Thymus (tissue), 11 donors: Measurements from ENCODE around the gene KIF17. TPM values are rescaled to one million over a fixed set of nuclear protein-coding genes. Genes with fewer than 3 reads are reported as not detected.

ENCODE experiments used
- DNase-seq, 9 donors: peaks; one replicate each; pipeline ENCODE4 v3.0.0-alpha.2; 2013; ENCODE audit warnings: low spot score in 9 of 9, low read depth in 6 of 9, missing footprints in 1 of 9
- H3K27ac ChIP-seq, 2 donors: one replicate each; pipeline ENCODE4 v1.5.1; 2013; ENCODE audit warnings: control low read depth in 1 of 2, low read depth in 1 of 2, low read length in 1 of 2, mild to moderate bottlenecking in 1 of 2, moderate library complexity in 1 of 2
- H3K27me3 ChIP-seq, 2 donors: one replicate each; pipeline ENCODE4 v1.5.1; 2013; ENCODE audit warnings: low read length in 1 of 2; ENCODE audit not compliant: control insufficient read depth in 2 of 2, insufficient read depth in 1 of 2
- H3K36me3 ChIP-seq, 2 donors: one replicate each; pipeline ENCODE4 v1.5.1; 2013; ENCODE audit warnings: low read length in 1 of 2, mild to moderate bottlenecking in 1 of 2, moderate library complexity in 1 of 2; ENCODE audit not compliant: control insufficient read depth in 2 of 2, insufficient read depth in 2 of 2
- H3K4me1 ChIP-seq, 2 donors: one replicate each; pipeline ENCODE4 v1.5.1; 2013; ENCODE audit warnings: low read length in 2 of 2; ENCODE audit not compliant: control insufficient read depth in 2 of 2, insufficient read depth in 2 of 2
- H3K4me3 ChIP-seq, 2 donors: one replicate each; pipeline ENCODE4 v1.5.1; 2013; ENCODE audit warnings: low read length in 2 of 2, control low read depth in 1 of 2, mild to moderate bottlenecking in 1 of 2
- H3K9me3 ChIP-seq, 2 donors: one replicate each; pipeline ENCODE4 v1.5.1; 2013; ENCODE audit warnings: low read length in 1 of 2, mild to moderate bottlenecking in 1 of 2; ENCODE audit not compliant: control insufficient read depth in 2 of 2, insufficient read depth in 1 of 2
- WGBS: extraction: QIAGEN DNeasy Blood & Tissue Kit; methylation state at CpG from one replicate; pipeline ENCODE4 v1.1.7; 2013; 5-methylcytosine and 5-hydroxymethylcytosine counted together
- polyA plus RNA-seq: library from polyadenylated mRNA; stranded (reverse); fragments of 200-250 nt; gene quantifications from one replicate; pipeline ENCODE4 v1.2.3, GENCODE V29; 2013
- total RNA-seq: library from RNA; stranded (reverse); fragments of 120-200 nt; gene quantifications from one replicate; pipeline ENCODE4 v1.2.4, GENCODE V29; 2013
- donor health status: healthy.

Gene KIF17
- total and polyA plus RNA-seq, 2 donors: 0.85 to 1.0 TPM

- Histone ChIP-seq H3K27me3 (peaks cover 0 to 4% of the 10 kb centered on the region in 2 donors), H3K27ac (no peak overlapping the region), H3K36me3 (no peaks in the 10 kb centered on the region), H3K4me1 (no peaks in the 10 kb centered on the region), H3K4me3 (no peak overlapping the region), H3K9me3 (no peaks in the 10 kb centered on the region)
- DNase-seq: no peak
- WGBS: 73% methylated on average over 6 of the region's 6 CpGs
These were observed 96.8 kb downstream of the KIF17 start for GRCh38 chr1:20621012-20621411.

GRCh38 chr1:20619999-20620398 lies 97.8 kb downstream of the KIF17 start:
- no peak overlapping the region for H3K4me3 ChIP-seq
- no peaks in the 10 kb centered on the region for H3K36me3 ChIP-seq
- peaks cover 0 to 4% of the 10 kb centered on the region in 2 donors for H3K27me3 ChIP-seq
- DNase-seq: no peak
- no peaks in the 10 kb centered on the region for H3K4me1 ChIP-seq
- H3K27ac ChIP-seq: no peak overlapping the region
- 82% methylated on average over 1 of the region's 1 CpG for WGBS
- no peaks in the 10 kb centered on the region for H3K9me3 ChIP-seq

- H3K4me3 ChIP-seq: no peak overlapping the region
- no peak for DNase-seq
- no peaks in the 10 kb centered on the region for H3K9me3 ChIP-seq
- 81% methylated on average over 4 of the region's 4 CpGs for WGBS
- no peak overlapping the region for H3K27ac ChIP-seq
- no peaks in the 10 kb centered on the region for H3K36me3 ChIP-seq
- H3K4me1 ChIP-seq: no peaks in the 10 kb centered on the region
- H3K27me3 ChIP-seq: peaks cover 0 to 4% of the 10 kb centered on the region in 2 donors
These were observed 99.3 kb downstream of the KIF17 start for GRCh38 chr1:20618550-20618949.

- H3K4me1 ChIP-seq: no peaks in the 10 kb centered on the region
- no peaks in the 10 kb centered on the region for H3K36me3 ChIP-seq
- H3K9me3 ChIP-seq: no peaks in the 10 kb centered on the region
- peaks cover 0 to 4% of the 10 kb centered on the region in 2 donors for H3K27me3 ChIP-seq
- no peak overlapping the region for H3K4me3 ChIP-seq
- H3K27ac ChIP-seq: no peak overlapping the region
- no peak for DNase-seq
- 86% methylated on average over 3 of the region's 3 CpGs for WGBS
These were observed 100.8 kb downstream of the KIF17 start for GRCh38 chr1:20616847-20617487.

GRCh38 chr1:20615946-20616846 lies 101.6 kb downstream of the KIF17 start:
- no peak for DNase-seq
- H3K36me3 ChIP-seq: no peaks in the 10 kb centered on the region
- no peaks in the 10 kb centered on the region for H3K4me1 ChIP-seq
- H3K9me3 ChIP-seq: no peaks in the 10 kb centered on the region
- H3K27ac ChIP-seq: no peak overlapping the region
- no peak overlapping the region for H3K4me3 ChIP-seq
- WGBS: 83% methylated on average over 20 of the region's 20 CpGs
- H3K27me3 ChIP-seq: peaks cover 0 to 4% of the 10 kb centered on the region in 2 donors

GRCh38 chr1:20614131-20614579 lies 103.7 kb downstream of the KIF17 start:
- Histone ChIP-seq H3K9me3 (no peaks in the 10 kb centered on the region), H3K27me3 (peaks cover 0 to 4% of the 10 kb centered on the region in 2 donors), H3K4me3 (no peak overlapping the region), H3K27ac (no peak overlapping the region), H3K4me1 (no peaks in the 10 kb centered on the region), H3K36me3 (no peaks in the 10 kb centered on the region)
- no peak for DNase-seq
- 92% methylated on average over 3 of the region's 3 CpGs for WGBS

Other genes with a start within 250 kb of the KIF17 start
- 0.42 TPM for gene CAMK2N1, start 231.8 kb downstream of the KIF17 start, total RNA-seq
- gene CAMK2N1, start 231.8 kb downstream of the KIF17 start, polyA plus RNA-seq: 11.1 TPM
- 14.5 TPM for gene MUL1, start 209.9 kb downstream of the KIF17 start, total RNA-seq
- 9.3 TPM for gene MUL1, start 209.9 kb downstream of the KIF17 start, polyA plus RNA-seq
- 0.09 TPM for gene FAM43B, start 165.4 kb downstream of the KIF17 start, total RNA-seq
- gene FAM43B, start 165.4 kb downstream of the KIF17 start, polyA plus RNA-seq: 0.32 TPM
- 0.33 TPM for gene CDA, start 128.9 kb downstream of the KIF17 start, total RNA-seq
- gene CDA, start 128.9 kb downstream of the KIF17 start, polyA plus RNA-seq: 2.8 TPM
- 16.6 TPM for gene PINK1, start 84.5 kb downstream of the KIF17 start, total RNA-seq
- gene PINK1, start 84.5 kb downstream of the KIF17 start, polyA plus RNA-seq: 51.7 TPM
- 121 TPM for gene DDOST, start 56.6 kb downstream of the KIF17 start, total RNA-seq
- 93.0 TPM for gene DDOST, start 56.6 kb downstream of the KIF17 start, polyA plus RNA-seq
- 0.14 TPM for gene SH2D5, start 14.7 kb upstream of the KIF17 start, total RNA-seq
- gene SH2D5, start 14.7 kb upstream of the KIF17 start, polyA plus RNA-seq: 1.4 TPM
- gene HP1BP3, start 69.3 kb upstream of the KIF17 start, total RNA-seq: 172 TPM
- 123 TPM for gene HP1BP3, start 69.3 kb upstream of the KIF17 start, polyA plus RNA-seq